Loucy (cell line): ENCODE data around the gene CAMKMT.

Experiments used
- CTCF ChIP-seq: fragments of 200-600 bp; sonication (generic); conservative IDR thresholded peaks from 2 replicates; pipeline ENCODE4 v1.5.1; 2014; ENCODE audit warnings: mild to moderate bottlenecking, antibody characterized with exemption, low read length
- EZH2phosphoT487 ChIP-seq: fragments of 200-600 bp; IDR thresholded peaks from 2 replicates; pipeline ENCODE4 v1.6.1; 2018; ENCODE audit warnings: antibody characterized with exemption, mild to moderate bottlenecking, moderate library complexity, borderline replicate concordance

- no peak for TF ChIP-seq CTCF
- TF ChIP-seq EZH2phosphoT487: no peak
These were observed 369.8 kb downstream of the CAMKMT start for GRCh38 chr2:44731505-44731904.
